GM19240 (cell line): ENCODE measurements around the gene HDAC7.
"Not testable (repeated sequence)": the region's sequence is repeated elsewhere in the genome, so short reads cannot be mapped to it uniquely, and the experiment has no call there.

Source experiments
- DNase-seq: peaks from one replicate; pipeline ENCODE4 v3.0.0; 2011; ENCODE audit warnings: low spot score; ENCODE audit not compliant: insufficient read length

The HDAC7 gene

DNA sequence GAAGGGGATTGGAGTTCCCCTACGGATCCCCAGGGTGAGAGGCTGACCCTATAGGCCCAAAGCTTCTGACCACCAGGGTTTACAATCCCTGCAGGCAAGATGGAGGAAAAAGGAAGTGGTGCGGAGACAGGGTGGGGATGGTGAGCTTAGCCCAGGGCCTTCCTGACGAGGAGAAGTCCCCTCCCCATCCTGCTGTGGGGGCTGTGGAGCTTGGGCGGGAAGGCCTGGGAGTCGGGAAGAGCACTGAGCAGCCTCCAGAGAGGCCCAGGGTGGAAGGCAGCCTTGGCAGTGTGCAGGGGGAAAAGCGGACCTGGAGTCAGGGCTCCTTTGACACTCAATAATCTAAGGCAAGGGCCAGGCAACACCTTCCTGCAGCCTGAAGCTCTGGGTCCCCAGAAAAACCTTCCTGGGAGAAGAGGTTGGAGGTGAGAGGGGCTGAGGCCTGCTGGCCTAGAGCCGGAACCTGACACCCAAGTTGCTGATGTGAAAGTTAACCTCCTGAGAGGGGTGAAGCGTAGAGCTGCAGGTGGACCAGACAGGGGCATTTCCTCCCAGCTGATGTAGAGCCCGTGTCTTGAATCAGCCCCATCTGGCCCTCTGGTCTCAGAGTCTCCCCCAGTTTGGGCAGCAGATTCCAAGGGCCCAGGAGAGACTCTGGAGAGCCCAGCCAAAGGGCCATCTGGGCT lies 6.0 kb downstream of the HDAC7 start:
- no peak for DNase-seq

DNA sequence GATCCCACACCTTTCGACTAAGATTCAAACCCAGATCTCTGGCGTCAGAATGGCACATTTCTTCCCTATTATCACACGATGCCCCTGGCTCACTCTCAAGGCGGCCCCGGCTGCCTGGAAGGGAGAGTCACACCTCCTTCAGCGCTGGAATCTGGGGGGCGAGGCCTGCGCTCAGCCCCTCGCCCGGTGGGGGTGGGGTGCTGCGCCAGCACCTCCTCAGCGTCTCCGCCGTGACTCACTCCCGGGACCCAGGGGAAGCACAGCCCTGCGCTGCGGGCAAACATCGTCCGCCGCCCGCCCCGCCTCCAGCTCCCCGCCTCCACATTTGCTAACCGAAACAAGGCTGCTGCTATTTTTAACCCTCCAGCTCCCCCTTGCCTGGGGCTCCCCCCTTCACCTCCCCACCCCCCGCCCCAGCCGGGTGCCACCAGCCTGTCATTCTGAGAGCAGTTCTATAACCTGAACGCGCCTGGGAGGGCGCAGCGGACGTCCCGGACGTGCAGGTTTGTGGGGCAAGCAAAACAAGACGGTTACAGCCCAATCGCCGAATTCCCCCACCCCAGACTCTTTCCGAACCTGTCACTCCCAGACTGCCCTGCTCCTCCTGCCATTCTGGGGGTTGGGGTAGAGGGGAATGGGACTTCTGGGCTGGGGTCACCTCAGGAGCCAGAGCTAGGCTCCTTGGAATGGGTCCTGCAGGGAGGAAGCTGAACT lies 6.7 kb downstream of the HDAC7 start:
- peak; percentile 85 for DNase-seq

DNA sequence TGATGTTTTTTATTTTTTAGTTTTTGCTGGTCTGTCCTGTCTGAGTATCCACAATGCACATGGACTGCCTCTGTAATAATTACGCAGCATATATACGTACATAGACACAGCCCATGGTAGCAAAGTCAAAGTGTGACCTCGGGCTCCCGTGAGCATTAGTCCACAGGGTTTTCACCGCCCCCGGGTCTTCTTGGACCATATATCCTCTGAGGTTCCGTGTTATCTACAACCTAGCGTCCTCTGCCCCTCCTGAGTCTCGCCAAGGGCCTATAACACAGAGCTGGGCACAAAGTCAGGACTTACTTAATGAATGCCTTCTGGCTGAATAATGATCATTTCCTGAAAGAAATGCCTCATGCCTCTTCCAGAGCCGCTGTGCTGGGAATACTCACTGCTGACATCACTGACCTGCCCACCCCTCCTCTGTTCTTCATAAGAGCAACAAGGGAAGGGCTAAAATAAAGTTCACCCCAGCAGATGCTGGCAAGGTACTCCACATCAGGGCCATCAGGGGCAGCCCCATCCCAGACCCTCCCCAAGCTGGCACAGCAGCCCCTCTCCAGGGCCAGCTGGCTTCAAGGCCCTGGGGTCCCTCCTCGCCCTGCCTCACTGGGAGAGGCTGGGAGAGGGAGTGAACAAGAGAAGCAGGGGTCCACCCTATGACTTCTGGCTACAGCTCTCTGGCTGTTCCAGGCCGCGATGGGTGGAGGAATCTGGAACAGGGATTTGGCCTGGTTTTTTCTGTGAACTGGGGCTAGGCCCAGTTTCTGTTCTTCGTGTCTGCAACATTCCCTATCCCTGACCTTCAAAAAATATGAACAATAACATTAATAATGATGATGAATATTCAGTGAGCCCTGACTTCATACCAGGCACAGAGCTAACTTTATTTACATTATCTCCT lies 7.9 kb downstream of the HDAC7 start:
- DNase-seq = no peak

DNA sequence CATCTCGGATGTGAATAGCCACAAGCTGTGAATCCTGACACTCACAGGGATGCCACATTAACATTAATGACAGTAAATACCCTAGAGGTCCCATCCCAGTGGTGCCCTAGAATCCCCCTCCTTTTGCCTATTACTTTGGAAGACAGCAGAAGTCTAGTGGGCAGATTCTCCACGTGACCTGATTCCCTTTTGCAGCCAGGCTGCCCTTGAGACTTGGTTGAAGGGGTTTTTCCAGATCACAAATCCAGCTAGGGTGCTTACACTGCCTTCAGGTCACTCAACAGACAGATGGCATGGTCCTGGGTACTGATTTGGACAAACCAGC lies 8.7 kb downstream of the HDAC7 start:
- no peak for DNase-seq

DNA sequence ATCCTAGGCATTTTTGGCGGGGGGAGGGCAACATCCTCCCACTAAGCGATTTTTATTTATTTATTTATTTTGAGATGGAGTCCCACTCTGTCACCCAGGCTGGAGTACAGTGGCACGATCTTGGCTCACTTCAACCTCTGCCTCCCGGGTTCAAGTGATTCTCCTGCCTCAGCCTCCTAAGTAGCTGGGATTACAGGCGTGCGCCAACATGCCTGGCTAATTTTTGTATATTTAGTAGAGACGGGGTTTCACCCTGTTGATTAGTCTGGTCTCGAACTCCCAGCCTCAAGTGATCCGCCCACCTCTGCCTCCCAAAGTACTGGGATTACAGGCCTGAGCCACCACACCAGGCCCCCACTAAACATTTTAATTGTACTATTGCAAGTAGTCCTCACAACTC lies 10.2 kb downstream of the HDAC7 start:
- DNase-seq = not testable (repeated sequence)

DNA sequence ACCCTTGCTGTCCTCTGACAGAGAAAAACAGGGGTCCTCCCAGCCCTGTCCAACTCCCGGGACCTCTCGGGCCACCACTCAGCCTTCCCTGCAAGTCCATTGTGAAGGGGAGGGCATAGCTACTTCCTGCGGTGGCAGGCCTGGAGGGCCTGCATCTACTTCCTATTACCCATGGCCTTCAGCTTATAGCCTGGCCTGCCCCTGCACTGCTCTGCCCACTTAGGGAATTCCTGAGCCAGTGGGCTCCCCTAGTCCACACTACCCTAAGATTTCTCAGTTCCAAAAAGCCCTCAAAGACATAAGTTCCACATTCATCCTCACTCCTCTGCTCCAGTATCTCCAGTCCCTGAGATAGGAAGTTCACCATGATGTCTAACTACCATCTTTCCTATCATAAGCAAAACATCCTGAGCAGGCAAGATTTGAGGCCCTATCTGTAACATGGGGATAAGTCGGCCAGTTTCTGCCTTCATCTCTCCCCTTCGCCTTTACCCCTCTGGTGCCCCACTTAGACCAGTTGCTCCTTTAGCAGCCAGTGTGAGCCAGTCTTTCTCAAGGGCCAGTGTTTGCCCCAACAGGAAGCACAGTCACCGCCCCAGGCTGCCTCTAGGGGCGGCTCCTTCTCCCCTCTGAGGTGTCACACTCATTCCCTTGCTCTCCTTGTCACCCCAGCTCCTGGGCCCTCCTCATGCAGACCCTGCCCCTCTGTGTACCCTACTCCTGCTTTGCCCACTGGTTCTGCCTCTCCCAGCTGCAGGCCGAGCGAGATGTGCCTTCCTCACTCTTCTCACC lies 10.9 kb downstream of the HDAC7 start:
- DNase-seq = no peak

DNA sequence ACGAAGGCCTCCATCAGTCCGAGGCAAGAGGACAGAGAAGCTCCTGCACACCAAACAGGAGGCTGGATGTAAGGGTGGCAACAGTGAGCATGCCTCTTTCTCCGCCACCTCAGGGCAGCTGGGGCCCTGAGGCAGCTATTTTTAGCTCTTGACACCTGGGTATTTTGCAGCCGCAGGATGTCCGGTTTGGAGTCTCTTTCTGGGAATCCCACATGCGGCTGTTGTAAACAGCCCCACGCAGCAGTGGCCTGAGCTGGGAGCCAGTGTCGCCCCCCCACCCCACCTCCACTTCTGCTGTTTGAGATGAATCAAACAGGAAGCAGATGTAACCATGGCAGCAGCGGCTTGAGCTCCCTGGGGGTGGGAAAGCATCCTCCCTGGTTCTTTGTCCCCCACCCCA lies 11.7 kb downstream of the HDAC7 start:
- no peak for DNase-seq

DNA sequence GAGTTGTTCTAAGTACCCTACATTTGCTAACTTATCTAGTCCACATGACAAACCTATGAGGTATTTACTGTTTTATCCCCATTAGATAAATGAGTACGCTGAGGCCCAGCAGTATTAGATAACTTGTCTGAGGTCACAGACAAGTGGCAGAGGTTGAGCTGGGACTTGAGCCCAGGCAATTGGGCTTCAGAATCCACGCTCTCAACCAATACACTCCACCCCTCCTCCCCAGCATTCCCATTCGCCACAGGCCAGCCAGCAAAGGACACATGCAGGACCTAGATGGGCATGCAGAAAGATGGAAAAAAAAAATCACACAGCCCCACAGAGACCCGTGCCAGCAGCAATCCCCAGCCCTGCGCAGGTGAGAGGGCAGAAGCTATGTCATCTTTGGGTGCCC lies 12.4 kb downstream of the HDAC7 start:
- no peak for DNase-seq

DNA sequence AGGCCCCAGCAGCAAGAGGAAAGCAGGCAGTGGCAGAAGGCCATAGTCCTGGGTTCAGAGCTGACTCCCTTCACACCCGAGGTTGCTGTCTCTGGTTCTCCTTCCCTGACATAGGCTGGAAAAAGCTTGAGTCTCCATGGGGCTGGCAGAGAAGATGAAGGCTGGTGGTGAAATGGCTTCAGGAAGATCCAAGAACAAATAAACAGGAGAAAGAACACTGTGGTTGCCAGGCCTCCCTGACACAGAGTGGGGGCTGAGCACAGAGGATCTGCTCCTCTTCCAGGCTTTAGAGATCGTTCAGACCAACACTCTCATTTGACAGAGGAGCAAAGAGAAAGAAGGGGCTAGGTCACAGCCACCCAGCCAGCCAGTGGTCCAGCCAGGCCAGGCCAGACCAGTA lies 14.3 kb downstream of the HDAC7 start:
- DNase-seq = no peak

DNA sequence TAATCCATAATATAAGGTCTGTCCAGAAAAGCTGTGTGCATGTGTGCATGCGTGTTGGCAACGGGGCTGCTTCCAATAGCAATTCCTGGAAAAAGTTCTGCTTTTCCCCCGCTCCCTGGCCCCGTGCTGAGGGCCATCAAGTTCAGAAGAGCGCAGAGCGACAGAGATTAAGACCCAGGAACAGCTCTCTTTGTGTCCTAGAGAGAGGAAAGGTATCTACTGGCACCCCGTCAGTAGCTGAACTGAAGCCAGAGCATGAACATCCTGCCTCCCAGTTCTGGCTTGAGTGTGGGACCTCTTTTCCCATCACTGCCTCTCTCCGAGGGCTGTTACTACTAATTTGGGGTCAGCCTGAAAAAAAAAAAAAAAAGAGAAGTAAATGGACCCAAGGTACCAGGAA lies 15.5 kb downstream of the HDAC7 start:
- DNase-seq = no peak

DNA sequence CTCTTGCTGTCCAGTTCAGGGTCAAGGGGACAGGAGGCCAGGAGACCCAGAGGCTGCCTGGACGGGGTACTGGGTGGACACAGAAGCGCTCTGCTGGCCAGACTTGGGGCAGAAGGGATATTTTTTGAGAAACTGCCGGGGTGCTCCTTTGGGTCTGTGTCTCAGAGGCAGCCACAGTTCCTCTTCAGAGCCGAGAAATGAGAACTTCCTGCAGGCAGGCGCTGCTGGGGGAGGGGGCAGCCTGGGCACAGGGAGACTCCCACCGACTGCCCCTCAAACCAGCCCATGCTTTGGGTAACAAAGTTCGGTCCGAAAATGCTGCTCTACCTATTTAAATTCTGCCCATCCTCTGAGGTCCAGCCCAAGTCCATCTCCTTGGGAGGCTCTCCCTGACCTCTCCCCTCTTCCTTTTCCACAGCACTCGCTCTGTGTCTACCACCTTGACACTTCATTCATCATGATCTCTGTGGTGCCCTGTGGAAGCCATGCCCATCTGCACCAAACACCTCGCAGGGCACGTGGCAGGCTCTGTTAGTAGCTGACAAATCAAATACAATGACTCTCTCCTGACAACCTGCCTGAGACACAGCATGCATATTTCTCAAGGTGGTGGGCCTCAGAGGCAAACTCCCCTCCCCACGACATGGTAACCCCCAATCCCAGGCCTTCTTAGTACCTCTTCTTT lies 16.4 kb downstream of the HDAC7 start:
- DNase-seq = no peak

DNA sequence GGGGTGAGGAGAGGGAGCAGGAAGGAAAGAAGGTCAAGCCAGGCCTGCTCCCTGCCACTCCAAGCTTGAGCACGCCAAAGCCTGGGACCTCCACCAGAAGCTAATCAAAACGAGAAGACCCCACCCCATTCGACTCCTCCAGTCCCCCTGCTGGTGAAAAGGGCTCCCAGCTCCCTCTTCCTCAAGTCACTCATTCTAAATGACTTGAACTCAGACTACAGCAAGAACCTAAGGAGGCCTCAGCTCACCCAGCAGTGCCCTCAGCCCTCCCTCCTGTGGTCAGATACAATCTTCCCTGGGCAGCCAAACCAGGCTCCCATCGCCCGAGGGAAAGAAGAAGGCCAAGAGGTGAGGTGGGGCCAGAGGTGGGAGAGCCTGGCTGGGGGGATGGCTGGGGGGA lies 17.4 kb downstream of the HDAC7 start:
- DNase-seq = no peak

DNA sequence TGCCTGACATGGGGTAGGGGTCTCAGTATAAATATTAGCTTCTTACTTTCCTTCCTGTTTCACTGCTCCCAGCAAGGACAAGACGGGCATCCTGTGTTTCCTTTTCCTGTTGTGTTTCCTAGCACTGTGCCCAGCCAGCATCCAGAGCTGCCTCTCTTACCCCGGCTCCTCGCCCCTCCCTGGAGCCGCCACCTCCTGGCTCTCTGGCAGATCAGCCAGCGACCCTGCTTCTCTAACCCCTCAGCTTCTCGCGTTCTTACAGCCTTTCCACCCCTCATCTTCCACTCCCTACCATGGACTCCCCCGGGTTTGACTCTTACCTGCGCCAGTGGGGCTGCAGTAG lies 17.8 kb downstream of the HDAC7 start:
- no peak for DNase-seq

DNA sequence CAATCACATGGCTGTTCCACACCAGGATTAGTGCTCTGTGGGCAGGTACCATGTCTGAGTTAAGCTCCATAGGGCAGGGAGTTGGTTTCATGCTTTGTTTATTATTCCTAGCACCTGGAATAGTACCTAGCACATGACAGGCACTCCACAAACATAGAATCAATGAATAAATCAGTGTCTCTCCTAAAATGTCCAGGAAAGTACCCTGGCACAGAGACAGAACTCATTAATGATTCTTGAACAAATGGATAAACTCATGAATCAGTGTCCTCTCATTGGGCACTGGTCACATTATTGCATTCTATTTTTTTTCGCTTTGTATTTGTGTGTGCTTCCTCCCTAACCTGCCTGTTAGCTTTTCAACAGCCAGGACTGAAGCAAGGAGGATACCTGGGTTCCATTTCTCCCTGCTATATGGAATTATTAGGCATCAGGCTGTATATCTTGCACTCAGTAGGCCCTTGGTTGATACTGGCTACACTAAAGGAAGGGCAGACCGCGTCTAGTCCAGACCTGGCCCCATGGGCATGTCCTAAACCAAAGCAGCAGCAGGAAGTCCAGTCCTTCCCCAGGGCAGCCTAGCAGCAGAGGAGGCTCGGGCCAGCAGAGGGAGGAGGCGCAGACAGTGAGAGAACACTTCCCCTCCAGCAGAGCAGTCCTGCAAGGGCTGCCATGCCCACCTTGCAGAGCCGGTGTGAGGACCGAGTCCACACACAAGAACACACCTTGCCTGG lies 18.4 kb downstream of the HDAC7 start:
- DNase-seq = no peak

DNA sequence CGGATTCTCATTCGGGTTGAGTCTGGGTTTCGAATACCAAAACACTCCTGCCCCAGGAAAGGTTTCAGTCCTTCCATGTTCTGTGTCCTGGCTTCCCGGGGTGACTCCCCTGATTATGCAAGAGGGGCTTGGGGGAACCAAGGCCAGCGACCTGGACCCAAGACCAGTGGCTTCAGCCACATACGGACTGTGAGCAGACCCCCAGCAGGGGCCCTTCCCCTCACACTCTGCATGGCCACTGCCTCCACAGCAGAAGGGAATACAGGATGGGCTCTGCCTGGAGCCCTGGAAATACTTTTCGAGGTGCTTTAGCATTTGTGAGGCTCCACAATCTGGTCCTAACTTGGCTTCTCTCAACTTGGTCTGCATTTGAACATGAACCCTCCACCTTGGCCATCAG lies 19.1 kb downstream of the HDAC7 start:
- DNase-seq = no peak

DNA sequence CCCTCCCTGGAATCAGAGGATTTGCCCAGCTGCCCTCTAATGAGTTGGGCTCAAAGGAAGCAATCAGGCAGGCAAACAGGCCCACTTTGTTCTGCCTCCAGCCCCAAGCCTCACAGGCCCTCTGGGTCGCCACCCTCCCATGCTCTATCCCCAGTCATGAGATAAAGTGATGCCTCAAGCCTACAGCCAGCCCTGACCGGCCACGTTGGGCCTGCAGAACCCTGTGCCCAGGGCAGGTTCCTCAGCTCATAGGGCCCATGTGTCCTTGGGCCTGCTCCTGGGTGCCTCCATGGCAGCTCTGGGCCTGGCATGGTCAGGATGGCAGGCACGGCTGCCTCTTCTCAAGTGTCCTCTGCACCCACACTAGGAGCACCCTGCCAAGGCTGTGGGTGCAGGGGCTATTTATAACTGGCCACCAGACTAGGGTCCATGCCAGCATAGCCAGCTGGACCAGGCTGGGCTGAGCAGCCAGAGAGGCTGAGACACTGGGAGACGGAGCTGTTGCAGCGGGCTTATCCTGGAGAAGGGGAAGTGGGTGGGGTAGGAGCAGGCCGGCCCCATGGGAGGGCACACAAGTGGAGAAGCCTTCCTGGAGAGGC lies 20.2 kb downstream of the HDAC7 start:
- no peak for DNase-seq

DNA sequence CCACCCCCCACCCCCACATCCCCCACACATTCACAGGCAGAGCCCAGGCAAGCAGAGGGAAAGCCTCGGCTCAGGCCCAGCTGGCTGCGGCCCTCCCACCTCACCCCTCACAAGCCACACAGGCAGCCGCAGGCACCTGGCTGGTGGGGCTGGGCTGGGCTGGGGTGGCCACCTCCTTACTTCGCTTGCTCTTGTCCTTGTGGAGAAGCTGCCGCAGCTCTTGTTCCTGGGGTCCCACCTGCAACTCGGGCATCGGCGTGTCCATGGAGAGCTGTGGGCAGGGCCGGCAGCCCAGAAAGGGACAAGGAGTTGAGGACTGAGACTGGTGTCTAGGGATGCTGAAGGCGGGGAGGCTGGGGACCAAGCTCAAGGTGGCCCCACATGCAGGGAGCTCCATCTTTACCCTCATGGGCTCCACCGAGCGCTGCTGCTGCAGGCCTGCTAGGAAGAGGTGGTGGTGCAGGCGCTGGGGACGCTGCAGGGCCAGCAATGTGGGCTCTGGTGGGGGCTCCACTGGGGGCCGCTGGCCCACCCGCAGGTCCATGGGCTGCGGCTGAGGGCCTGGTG lies 21.2 kb downstream of the HDAC7 start:
- DNase-seq = no peak

DNA sequence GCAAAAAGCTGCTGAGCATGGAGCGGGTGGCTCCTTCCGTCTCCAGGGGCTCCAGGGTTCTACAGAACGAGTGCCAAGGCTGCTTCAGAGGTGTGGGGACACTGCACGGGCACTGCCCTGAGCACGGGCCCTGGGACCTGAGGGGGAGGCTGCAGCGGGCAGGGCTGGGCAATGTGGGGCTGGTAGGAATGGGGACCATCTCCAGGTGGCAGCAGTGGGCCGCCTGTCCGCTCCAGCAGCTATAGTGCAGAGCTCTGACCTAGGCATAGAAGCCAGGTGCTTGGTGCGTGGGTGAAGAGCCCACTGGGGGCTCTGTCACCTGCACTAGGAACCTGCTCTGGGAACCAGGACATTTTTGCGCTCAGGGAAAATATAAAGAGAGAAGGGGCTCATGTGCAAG lies 22.3 kb downstream of the HDAC7 start:
- DNase-seq = no peak

DNA sequence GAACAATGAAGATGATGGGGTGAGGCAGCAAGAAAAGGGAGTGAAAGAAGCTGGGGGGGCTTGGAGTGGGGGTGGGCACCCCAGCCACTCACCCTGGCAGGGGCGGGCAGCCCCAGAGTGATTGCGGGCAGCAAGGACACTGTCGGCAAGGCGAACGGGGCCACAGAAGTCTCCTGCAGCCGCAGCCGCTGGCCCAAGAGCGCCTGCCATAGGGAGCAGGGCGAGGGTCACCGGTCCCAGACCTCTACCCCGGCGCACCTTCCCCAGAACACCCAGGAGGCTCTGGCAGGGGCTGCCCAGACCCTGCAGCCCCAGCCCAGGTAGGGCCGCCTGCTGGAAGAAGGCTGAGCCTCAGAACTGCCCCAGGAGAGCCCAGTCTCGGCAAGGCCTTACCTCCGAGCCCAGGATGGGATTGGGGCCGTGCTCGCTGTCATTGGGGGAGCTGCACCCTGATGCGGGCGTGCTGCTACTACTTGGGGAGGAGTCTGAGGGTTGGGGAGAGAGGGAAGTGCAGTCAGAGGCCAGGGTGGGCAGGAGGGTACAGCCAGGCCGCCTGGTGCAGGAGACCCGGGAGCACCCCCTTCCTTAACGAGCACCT lies 23.8 kb downstream of the HDAC7 start:
- DNase-seq = no peak
